ENCODE data around the gene SKAP2.

GRCh38 chr7:26880852-26881251 lies 16.5 kb upstream of the SKAP2 start:
- TF ChIP-seq, protein P1, sequence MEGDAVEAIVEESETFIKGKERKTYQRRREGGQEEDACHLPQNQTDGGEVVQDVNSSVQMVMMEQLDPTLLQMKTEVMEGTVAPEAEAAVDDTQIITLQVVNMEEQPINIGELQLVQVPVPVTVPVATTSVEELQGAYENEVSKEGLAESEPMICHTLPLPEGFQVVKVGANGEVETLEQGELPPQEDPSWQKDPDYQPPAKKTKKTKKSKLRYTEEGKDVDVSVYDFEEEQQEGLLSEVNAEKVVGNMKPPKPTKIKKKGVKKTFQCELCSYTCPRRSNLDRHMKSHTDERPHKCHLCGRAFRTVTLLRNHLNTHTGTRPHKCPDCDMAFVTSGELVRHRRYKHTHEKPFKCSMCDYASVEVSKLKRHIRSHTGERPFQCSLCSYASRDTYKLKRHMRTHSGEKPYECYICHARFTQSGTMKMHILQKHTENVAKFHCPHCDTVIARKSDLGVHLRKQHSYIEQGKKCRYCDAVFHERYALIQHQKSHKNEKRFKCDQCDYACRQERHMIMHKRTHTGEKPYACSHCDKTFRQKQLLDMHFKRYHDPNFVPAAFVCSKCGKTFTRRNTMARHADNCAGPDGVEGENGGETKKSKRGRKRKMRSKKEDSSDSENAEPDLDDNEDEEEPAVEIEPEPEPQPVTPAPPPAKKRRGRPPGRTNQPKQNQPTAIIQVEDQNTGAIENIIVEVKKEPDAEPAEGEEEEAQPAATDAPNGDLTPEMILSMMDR (conservative IDR thresholded peaks at IDR 0.05; ENCODE audit: low read depth, low read length), result no peak
- TF ChIP-seq EZH2 (IDR thresholded peaks at IDR 0.05; ENCODE audit: low read length, unreplicated experiment) (no peak), EZH2phosphoT487 (IDR thresholded peaks at IDR 0.05; ENCODE audit: borderline replicate concordance, low read length) (no peak)
